Stimulated activated effector memory CD8-positive, alpha-beta T cell treated with anti-CD3 and anti-CD28 coated beads, Interleukin-12 subunit alpha, Interleukin-12 subunit beta, amount 100 ng/mL, for 72 hours (primary cell): ENCODE measurements around the gene GOLGA8K.
"Not testable (repeated sequence)": the region's sequence is repeated elsewhere in the genome, so short reads cannot be mapped to it uniquely, and the experiment has no call there.

Experiments used
- ATAC-seq: fragments of 150-1000 bp; cut with Tn5 transposase; 2 replicates; pipeline ENCODE4 v1.10.0; 2021
- DNase-seq, 2 donors: peaks; one replicate each; pipeline ENCODE4 v3.0.0; 2021 to 2022; ENCODE audit warnings: low spot score in 2 of 2
- H3K27ac Mint-ChIP-seq: one replicate; pipeline ENCODE4 v1.8.0; 2022; ENCODE audit warnings: mild to moderate bottlenecking, mixed read lengths
- H3K36me3 Mint-ChIP-seq: one replicate; pipeline ENCODE4 v1.8.0; 2022; ENCODE audit warnings: mild to moderate bottlenecking, mixed read lengths
- H3K4me1 Mint-ChIP-seq: one replicate; pipeline ENCODE4 v1.8.0; 2022; ENCODE audit warnings: mixed read lengths
- H3K4me3 Mint-ChIP-seq: one replicate; pipeline ENCODE4 v1.8.0; 2022; ENCODE audit warnings: mild to moderate bottlenecking, mixed read lengths
- H3K9me3 Mint-ChIP-seq: one replicate; pipeline ENCODE4 v1.8.0; 2022; ENCODE audit warnings: mixed read lengths

GOLGA8K gene

GRCh38 chr15:32366492-32366891 is 36.6 kb downstream of the GOLGA8K start:
- not testable (repeated sequence) for ATAC-seq, H3K27ac Mint-ChIP-seq, H3K4me1 Mint-ChIP-seq, H3K36me3 Mint-ChIP-seq, H3K9me3 Mint-ChIP-seq, H3K4me3 Mint-ChIP-seq, DNase-seq

DNA sequence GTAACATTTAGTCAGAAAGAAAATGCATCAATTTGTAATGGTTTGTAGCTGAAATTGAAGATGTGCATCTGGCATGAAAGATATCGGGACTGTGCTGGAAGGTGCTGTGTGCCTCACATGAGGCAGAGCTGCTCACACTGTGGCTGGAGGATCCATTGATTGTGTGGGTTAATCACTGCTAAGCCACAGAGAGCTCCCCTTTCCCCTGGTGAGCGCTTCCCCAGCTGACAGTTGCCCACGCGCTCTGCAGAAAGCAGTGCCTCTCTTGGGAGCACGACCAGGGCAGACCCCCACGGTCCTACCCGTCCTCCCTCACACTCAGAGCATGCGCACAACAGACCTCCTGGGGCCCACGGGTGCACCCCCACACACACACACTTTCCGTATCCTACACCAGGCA is 37.1 kb downstream of the GOLGA8K start:
- H3K4me1 Mint-ChIP-seq, DNase-seq, H3K27ac Mint-ChIP-seq, ATAC-seq, H3K4me3 Mint-ChIP-seq, H3K9me3 Mint-ChIP-seq, H3K36me3 Mint-ChIP-seq: not testable (repeated sequence)

- not testable (repeated sequence) for H3K9me3 Mint-ChIP-seq, H3K36me3 Mint-ChIP-seq, H3K4me3 Mint-ChIP-seq, H3K4me1 Mint-ChIP-seq, H3K27ac Mint-ChIP-seq
- peak; percentile 82 for ATAC-seq
- peak in 1 of 2 donors; percentile 24 for DNase-seq
Observed at GRCh38 chr15:32364944-32365343, 38.1 kb downstream of the GOLGA8K start.

DNA sequence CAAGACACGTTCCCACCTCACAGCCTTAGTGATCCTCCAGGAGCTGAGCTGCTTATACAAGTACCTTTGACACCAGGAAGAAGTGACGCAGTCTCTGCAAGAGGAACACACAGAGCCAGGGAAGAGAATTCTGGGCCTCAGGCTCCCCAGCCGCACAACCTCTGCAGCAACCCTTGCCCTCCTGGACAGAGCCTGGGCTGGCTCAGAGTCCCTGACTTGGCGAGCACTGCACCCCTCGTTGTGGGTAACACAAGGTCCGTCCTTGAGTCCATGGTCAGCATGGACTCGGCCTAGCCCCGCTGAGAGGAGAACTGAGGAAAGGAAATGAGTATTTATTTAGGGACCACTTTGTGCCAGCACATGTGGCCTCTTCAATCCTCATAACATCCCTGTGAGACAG is 39.6 kb downstream of the GOLGA8K start:
- not testable (repeated sequence) for H3K36me3 Mint-ChIP-seq, H3K9me3 Mint-ChIP-seq, H3K27ac Mint-ChIP-seq, DNase-seq, H3K4me3 Mint-ChIP-seq, H3K4me1 Mint-ChIP-seq, ATAC-seq

GRCh38 chr15:32361662-32362061 is 41.4 kb downstream of the GOLGA8K start:
- DNase-seq, H3K4me1 Mint-ChIP-seq, H3K9me3 Mint-ChIP-seq, H3K27ac Mint-ChIP-seq, H3K36me3 Mint-ChIP-seq, ATAC-seq, H3K4me3 Mint-ChIP-seq: not testable (repeated sequence)

DNA sequence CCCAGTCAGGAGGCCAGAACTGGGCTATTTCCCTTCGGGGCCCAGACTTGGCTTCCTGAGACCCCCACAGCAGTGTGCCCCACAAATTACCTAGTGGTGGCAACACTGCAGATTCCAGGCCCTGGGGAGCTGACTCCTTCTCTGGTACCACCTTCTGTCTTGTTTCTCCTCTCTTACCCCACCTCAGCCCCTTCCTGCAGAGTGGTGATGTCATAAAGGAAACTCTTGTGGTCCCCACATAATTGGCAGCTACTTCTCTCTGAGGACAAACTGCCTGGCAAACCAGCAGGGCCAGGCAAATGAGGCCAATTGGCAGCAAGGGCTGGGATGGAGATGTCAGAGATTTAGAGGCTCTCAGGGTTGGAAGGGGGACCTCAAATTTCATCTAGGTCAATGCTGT is 44.6 kb downstream of the GOLGA8K start:
- H3K4me1 Mint-ChIP-seq, H3K27ac Mint-ChIP-seq, DNase-seq, H3K9me3 Mint-ChIP-seq, H3K4me3 Mint-ChIP-seq, H3K36me3 Mint-ChIP-seq: not testable (repeated sequence)
- peak; percentile 54 for ATAC-seq

GRCh38 chr15:32356909-32357308 is 46.2 kb downstream of the GOLGA8K start:
- not testable (repeated sequence) for H3K4me3 Mint-ChIP-seq, H3K9me3 Mint-ChIP-seq, ATAC-seq, DNase-seq, H3K36me3 Mint-ChIP-seq, H3K27ac Mint-ChIP-seq, H3K4me1 Mint-ChIP-seq

GRCh38 chr15:32352748-32353147 is 50.3 kb downstream of the GOLGA8K start:
- not testable (repeated sequence) for ATAC-seq, H3K4me1 Mint-ChIP-seq, H3K9me3 Mint-ChIP-seq, H3K4me3 Mint-ChIP-seq, H3K36me3 Mint-ChIP-seq, H3K27ac Mint-ChIP-seq, DNase-seq

DNA sequence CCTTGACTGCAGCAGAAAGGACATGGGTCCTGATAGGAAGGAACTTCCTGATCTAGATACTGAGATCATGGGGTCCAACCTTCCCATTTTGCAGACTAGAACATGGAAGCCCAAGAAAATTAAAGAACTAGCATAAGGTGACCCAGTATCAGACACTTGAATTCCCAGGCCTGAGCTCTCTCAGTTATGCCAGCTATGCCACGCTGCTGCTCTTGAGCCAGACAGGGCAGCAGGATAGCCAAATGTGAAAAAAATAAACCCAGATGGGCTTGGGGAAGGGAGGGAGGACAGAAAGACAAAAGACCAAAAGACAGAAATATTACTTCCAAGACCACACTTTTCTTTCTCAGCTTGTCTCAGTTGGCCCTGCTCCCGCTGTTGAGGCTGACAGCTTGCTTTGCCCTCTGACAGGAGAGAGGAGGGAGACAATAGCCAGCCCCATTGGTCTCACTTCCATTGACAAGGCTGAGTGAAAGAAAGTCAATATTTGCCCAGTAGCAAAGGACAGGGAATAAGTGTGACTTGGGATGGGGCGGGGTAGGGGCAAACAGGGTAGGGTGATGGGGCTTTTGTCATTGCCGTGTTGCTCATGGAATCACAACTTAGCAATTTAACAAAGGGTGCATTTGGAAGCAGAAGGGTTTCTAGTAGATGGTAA is 52.4 kb downstream of the GOLGA8K start:
- H3K36me3 Mint-ChIP-seq, DNase-seq, H3K27ac Mint-ChIP-seq, ATAC-seq, H3K9me3 Mint-ChIP-seq, H3K4me3 Mint-ChIP-seq, H3K4me1 Mint-ChIP-seq: not testable (repeated sequence)

DNA sequence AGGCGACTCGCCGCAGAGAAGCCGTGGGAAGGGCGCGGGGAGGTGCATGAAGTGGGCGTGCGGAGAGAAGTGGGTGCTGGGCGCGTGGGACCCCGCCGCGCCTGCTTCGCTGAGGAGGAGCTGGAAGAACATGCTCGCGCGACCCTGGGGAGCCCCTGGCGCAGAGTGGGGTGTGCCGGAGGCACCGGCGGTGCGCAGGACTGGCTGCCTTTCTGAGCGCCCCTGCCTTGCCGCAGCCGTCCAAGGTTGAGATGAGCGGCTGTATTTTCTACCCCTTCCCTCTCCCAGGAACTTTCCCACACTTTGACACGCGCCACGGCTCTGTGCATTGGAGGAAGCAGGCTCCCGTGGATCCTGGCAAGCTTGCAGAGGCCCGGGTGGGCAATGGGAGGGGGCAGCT is 56.1 kb downstream of the GOLGA8K start:
- DNase-seq, H3K9me3 Mint-ChIP-seq, H3K36me3 Mint-ChIP-seq, H3K27ac Mint-ChIP-seq, H3K4me1 Mint-ChIP-seq: not testable (repeated sequence)
- ATAC-seq, result peak; percentile 29
- peak overlapping the region; percentile 42 for H3K4me3 Mint-ChIP-seq

DNA sequence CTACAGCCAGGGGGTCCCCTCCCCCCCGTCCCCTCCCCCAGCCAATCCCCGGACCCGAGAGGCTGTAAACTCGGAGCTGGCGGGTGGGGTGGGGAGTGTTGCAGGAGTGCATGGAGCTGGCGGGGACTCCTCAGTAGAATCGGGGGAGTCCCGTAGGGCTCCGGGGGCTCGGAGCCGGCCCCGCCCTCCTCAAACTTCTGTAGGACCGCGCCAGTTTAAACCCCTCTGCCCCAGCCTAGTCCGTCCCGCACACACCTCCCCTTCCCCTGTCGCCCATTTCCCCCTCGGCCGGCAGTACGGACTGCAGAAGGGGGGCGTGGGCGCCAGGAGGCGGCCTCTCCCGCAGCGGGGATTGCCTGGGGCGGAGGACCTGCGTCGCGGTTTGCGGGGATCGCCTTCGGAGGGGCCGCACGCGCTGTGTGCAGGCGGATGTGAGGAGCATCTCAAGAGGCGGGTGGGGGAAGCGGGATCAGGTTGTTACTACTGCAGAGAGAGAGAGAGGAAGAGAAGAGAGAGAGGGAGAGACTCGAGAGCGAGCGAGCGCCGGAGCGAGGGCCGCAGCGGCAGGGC is 57.0 kb downstream of the GOLGA8K start:
- DNase-seq, H3K9me3 Mint-ChIP-seq, H3K4me1 Mint-ChIP-seq, H3K27ac Mint-ChIP-seq, H3K36me3 Mint-ChIP-seq: not testable (repeated sequence)
- ATAC-seq, result peak; percentile 59
- peak overlapping the region; percentile 42 for H3K4me3 Mint-ChIP-seq

GRCh38 chr15:32343921-32344320 is 59.2 kb downstream of the GOLGA8K start:
- not testable (repeated sequence) for H3K27ac Mint-ChIP-seq, H3K9me3 Mint-ChIP-seq, H3K4me1 Mint-ChIP-seq, H3K4me3 Mint-ChIP-seq, DNase-seq, ATAC-seq, H3K36me3 Mint-ChIP-seq
